Measurements from ENCODE around the gene DGKQ. TPM values are rescaled to one million over a fixed set of nuclear protein-coding genes. Genes with fewer than 3 reads are reported as not detected.

Gene DGKQ
- total and polyA plus RNA-seq, 2 experiments from 2014 or later = 4.0 to 22.4 TPM

DNA sequence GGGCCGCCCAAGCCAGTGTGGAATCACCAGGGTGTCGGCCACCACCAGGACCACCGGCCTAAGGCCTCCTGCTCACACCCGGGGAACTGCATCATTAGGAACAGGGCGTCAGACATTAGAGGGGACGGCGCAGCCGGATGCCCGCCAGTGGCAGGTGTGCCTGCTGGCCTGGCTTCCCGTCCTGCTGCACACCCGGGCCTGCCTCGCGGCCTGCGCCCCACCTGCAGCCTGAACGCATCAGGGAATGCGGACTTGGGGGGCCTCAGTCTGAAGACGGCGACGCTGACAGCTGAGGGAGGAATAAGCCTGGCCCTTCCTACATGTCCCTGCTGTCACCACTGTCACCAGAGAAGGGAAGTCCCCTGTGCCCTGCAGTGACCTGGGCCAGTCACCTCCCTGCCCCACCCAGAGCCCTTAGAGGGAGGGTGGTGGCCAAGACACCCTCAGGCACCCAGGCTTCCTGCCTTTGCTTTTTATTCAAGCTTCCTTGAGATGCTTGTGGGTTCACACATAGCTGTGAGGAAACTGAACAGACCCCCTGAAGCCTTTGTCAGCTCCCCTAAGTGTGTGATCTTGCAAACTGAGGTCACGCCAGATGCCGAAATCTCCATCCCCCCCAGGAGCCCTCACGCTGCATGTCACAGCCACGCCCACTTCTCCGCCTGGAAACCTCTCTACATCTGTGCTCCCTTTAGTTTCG lies 3.2 kb downstream of the DGKQ start (continued):
- no peak for TF ChIP-seq STAT1 (IDR thresholded peaks at IDR 0.05; ENCODE audit: unreplicated experiment)
- TF ChIP-seq, protein P1, sequence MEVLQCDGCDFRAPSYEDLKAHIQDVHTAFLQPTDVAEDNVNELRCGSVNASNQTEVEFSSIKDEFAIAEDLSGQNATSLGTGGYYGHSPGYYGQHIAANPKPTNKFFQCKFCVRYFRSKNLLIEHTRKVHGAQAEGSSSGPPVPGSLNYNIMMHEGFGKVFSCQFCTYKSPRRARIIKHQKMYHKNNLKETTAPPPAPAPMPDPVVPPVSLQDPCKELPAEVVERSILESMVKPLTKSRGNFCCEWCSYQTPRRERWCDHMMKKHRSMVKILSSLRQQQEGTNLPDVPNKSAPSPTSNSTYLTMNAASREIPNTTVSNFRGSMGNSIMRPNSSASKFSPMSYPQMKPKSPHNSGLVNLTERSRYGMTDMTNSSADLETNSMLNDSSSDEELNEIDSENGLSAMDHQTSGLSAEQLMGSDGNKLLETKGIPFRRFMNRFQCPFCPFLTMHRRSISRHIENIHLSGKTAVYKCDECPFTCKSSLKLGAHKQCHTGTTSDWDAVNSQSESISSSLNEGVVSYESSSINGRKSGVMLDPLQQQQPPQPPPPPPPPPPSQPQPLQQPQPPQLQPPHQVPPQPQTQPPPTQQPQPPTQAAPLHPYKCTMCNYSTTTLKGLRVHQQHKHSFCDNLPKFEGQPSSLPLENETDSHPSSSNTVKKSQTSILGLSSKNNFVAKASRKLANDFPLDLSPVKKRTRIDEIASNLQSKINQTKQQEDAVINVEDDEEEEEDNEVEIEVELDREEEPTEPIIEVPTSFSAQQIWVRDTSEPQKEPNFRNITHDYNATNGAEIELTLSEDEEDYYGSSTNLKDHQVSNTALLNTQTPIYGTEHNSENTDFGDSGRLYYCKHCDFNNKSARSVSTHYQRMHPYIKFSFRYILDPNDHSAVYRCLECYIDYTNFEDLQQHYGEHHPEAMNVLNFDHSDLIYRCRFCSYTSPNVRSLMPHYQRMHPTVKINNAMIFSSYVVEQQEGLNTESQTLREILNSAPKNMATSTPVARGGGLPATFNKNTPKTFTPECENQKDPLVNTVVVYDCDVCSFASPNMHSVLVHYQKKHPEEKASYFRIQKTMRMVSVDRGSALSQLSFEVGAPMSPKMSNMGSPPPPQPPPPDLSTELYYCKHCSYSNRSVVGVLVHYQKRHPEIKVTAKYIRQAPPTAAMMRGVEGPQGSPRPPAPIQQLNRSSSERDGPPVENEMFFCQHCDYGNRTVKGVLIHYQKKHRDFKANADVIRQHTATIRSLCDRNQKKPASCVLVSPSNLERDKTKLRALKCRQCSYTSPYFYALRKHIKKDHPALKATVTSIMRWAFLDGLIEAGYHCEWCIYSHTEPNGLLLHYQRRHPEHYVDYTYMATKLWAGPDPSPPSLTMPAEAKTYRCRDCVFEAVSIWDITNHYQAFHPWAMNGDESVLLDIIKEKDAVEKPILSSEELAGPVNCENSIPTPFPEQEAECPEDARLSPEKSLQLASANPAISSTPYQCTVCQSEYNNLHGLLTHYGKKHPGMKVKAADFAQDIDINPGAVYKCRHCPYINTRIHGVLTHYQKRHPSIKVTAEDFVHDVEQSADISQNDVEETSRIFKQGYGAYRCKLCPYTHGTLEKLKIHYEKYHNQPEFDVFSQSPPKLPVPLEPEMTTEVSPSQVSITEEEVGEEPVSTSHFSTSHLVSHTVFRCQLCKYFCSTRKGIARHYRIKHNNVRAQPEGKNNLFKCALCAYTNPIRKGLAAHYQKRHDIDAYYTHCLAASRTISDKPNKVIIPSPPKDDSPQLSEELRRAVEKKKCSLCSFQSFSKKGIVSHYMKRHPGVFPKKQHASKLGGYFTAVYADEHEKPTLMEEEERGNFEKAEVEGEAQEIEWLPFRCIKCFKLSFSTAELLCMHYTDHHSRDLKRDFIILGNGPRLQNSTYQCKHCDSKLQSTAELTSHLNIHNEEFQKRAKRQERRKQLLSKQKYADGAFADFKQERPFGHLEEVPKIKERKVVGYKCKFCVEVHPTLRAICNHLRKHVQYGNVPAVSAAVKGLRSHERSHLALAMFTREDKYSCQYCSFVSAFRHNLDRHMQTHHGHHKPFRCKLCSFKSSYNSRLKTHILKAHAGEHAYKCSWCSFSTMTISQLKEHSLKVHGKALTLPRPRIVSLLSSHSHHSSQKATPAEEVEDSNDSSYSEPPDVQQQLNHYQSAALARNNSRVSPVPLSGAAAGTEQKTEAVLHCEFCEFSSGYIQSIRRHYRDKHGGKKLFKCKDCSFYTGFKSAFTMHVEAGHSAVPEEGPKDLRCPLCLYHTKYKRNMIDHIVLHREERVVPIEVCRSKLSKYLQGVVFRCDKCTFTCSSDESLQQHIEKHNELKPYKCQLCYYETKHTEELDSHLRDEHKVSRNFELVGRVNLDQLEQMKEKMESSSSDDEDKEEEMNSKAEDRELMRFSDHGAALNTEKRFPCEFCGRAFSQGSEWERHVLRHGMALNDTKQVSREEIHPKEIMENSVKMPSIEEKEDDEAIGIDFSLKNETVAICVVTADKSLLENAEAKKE (CRISPR knock-in tag; IDR thresholded peaks at IDR 0.05) = no peak
- no peak for TF ChIP-seq EZH2phosphoT487 (IDR thresholded peaks at IDR 0.05; ENCODE audit: unreplicated experiment)

DNA sequence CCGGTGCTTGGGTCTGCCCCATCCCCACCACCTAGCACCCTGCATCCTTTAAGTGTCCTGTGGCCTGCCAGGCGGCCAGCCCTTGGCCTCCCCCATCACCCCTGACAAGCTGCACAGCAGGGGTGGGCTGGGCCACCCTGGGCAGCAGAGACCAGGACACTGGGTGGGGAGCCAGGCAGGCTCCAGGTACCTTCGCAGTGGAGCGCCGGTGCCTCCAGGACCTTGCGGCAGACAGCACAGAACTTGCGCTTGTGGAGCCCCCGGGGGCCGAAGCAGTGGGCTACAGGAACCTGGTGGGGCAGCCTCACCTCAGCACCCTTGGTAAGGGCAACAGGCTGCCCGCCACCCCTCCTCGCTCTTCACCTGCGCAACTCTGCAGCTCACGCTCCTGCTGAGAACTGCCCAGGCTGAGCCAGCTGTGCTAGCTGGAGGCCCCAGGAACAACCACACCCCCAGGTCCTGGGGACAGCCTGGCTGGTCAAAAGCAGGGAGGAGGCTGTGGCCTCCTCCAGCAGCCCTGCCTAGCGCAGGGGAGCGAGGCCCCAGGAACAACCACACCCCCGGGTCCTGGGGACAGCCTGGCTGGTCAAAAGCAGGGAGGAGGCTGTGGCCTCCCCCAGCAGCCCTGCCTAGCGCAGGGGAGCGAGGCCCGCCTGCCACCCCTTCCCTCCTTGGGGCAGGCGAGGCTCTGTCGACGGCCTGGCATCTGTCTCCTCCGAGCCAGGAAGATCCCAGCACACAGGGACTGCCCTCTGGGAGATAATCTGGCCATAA lies 4.6 kb downstream of the DGKQ start:
- H3F3A ChIP-seq (replicated peaks; ENCODE audit: low read depth) = no peaks in the 10 kb centered on the region; the same call in 1 of the 2 replicates
- no peak for DNase-seq (ENCODE audit: low spot score)
- ATAC-seq = peak; percentile 1; the same call in 2 of the 3 replicates
- no peak for TF ChIP-seq EZH2phosphoT487 (IDR thresholded peaks at IDR 0.05; ENCODE audit: unreplicated experiment)
- no peak for TF ChIP-seq STAT1 (IDR thresholded peaks at IDR 0.05; ENCODE audit: unreplicated experiment)
- TF ChIP-seq POLR2AphosphoS5 (IDR thresholded peaks at IDR 0.05; ENCODE audit: low read depth) = no peak
- no peak for TF ChIP-seq CTCF (conservative IDR thresholded peaks at IDR 0.05; ENCODE audit: low read depth in 2 of 2)
- TF ChIP-seq EZH2 (IDR thresholded peaks at IDR 0.05; ENCODE audit: low read depth, unreplicated experiment) = no peak
- TF ChIP-seq REST (IDR thresholded peaks at IDR 0.05; ENCODE audit: unreplicated experiment) = no peak

More for the DNA sequence above, 4.6 kb downstream of the DGKQ start:
- Mint-ChIP-seq H3K4me3 (no peak overlapping the region; the same call in 2 of the 3 replicates), H3K27me3 (ENCODE audit: insufficient read depth, low read depth, poor library complexity) (peaks cover 17% of the 10 kb centered on the region), H3K4me1 (no peaks in the 10 kb centered on the region), H3K36me3 (ENCODE audit: low read depth) (no peaks in the 10 kb centered on the region), H3K27ac (no peak overlapping the region), H3K9me3 (no peaks in the 10 kb centered on the region)
- H4K20me1 ChIP-seq (replicated peaks; ENCODE audit: insufficient read depth) = no peaks in the 10 kb centered on the region
- H3K79me2 ChIP-seq (replicated peaks; ENCODE audit: insufficient read depth) = no peaks in the 10 kb centered on the region
- H3K9me2 ChIP-seq (ENCODE audit: insufficient read depth) = no peaks in the 10 kb centered on the region
- H3K4me1 ChIP-seq (ENCODE audit: insufficient read depth) = no peaks in the 10 kb centered on the region
- no peaks in the 10 kb centered on the region for H3K36me3 ChIP-seq (ENCODE audit: insufficient read depth)
- H3K27ac ChIP-seq (ENCODE audit: low read depth) = no peak overlapping the region
- H3K4me3 ChIP-seq = peak overlapping the region; percentile 40; the same call in 1 of the 2 replicates
- peak overlapping the region; percentile 75; the same call in 1 of the 2 replicates for H3K4me2 ChIP-seq
- H2AFZ ChIP-seq = no peak overlapping the region
- H3K27me3 ChIP-seq (ENCODE audit: insufficient read depth) = peaks cover 15% of the 10 kb centered on the region; the same call in 1 of the 2 replicates

Data from GM23338 (cell line).